GM11168 (cell line): ENCODE results near the gene MYH9.
"Not testable (repeated sequence)": the region's sequence is repeated elsewhere in the genome, so short reads cannot be mapped to it uniquely, and the experiment has no call there.

Experiments
- in situ Hi-C: fragments of 300-500 bp; cut with MboI; formaldehyde crosslinking; loops from one replicate; pipeline ENCODE4 v1.12.0; 2022; ENCODE audit warnings: low sequenced_read_pairs; ENCODE audit not compliant: unreplicated experiment

The MYH9 gene

DNA sequence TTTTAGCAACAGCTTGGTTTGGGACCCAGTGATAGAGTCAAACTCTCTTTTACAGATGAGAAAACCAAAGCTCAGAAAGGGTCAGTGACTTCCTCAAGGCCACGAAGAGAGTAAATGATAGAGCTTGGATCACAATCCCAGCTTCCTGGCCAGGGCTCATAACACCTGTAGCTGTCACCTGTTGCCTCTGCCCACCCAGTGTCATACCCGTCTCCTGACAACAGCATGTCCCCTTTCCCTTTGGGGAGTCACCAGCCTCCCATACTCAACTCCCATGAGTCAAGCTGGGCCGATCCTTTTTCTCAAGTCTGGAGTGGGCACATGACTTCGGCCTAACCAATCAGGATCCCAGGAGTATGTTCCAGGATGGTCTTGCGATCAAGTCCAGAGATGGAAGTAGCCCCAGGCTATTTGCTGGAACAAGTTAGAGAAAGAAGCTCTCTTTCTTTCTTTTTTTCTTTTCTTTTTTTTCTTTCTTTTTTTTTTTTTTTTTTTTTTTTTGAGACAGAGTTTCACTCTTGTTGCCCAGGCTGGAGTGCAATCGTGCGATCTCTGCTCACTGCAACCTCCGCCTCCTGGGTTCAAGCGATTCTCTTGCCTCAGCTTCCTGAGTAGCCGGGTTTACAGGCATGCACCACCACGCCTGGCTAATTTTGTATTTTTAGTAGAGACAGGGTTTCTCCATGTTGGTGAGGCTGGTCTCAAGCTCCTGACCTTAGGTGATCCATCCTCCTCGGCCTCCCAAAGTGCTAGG lies 27.8 kb upstream of the MYH9 start:
- in situ Hi-C loops: no loop called here

DNA sequence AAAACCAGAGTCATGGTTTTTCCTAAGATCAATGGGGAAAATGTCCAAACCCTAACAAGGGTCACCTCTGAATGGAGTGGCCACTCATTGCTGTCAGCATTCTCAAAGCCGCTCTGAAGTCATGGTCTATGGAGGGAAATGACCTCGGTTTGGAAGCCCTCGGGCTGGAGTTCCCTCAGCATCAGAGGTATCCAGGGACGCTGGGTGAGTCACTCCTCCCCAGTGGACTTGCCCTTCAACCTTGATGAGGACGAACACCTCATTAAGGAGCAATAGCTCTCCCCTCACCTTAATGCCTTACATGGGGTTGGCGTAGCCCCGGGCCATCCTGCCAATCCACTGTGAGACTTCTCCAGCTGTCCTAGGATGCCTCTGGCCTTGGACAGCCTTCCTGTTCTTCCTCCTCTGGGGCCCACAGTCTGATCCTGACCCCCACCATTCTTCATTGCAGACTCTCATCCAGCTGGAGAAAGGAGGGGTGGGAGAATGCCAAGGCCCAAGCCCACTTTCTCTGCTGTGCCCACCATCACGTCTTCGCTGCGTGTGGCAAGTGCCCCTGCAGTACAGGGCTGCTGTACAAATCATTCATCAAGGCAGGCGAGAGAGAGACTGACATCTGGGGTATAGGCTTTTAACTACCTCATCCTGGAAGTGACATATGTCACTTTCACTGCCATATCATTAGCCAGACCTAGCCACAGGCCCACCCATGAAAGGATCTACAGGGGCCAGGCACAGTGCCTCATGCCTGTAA lies 25.4 kb upstream of the MYH9 start:
- in situ Hi-C loops: no loop called here

DNA sequence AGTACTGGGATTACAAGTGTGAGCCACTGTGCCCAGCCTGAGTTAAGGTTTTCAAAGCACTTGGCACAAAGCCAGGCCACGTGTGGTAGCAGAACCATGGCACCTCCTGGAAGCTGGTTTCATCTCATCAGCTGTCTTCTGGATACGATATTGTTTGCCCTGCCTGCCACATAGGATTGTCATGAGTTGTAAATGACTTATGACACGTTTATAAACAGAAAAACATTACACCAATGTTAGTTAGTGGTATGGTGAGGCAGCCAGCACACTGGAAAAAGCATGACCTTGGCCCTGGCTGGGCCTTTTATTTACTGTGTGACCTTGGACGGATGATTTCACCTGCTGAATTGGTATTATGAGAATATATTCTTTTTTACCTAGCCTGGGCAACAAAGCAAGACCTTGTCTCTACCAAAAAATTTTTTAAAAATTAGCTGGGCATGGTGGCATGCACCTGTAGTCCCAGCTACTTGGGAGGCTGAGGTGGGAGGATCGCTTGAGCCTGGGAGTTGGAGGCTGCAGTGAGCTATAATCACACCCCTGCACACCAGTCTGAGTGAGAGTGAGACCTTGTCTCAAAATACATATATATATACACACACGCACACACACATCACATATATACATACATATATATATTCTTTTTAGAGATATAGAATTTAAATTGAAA lies 24.0 kb upstream of the MYH9 start:
- in situ Hi-C loops: no loop called here

DNA sequence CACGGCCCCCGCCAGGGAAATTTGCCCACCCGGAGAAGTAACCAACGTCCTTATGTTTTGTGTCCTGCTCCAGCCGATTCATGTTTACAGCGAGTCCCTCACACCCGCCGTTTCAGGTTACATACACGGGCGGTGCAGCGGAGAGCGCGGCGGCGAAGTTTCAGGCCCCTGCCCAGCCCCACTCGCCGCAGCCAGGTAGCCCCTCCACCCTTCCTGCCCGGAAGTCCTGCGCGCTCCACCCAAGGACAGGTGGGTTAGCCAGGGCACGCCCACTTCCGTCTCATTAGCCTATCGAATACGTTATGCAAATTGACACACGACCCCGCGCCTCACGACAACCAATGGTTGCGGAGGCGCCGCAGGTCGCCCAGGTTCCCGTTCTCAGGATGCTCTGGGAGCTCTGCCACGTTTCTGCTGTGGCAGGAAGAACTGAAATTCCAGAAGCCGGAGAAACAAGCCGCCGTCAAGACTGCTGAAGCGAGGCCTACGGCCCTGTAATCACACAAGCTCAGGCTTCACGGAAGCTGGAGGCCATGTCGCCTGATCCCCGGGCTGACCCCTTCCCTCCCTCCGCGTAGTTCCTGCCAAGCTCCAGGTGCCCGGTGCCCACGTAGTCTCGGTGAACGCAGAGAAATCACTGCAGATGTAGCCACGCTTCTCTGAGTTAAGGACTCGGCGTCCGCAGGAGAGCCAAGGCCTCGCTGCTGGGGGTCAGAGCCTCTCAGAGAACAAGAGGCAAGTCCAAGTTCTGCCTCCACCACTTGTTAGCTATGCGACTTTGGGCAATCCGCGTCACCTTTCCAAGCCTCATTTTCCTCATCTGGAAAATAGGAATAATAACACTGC lies 22.4 kb upstream of the MYH9 start:
- in situ Hi-C loops: no loop called here

DNA sequence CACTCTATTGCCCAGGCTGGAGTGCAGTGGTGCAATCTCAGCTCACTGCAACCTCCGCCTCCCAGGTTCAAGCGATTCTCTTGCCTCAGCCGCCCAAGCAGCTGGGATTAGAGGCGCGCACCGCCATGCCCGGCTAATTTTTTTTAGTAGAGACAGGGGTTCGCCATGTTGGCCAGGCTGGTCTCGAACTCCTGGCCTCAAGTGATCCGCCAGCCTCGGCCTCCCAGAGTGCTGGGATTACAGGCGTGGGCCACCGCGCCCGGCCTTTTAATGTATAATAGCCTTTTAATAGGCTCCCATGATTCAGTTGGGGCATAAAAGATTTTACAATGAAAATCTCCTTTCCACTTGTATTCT lies 21.8 kb upstream of the MYH9 start:
- in situ Hi-C loops: not testable (repeated sequence)

DNA sequence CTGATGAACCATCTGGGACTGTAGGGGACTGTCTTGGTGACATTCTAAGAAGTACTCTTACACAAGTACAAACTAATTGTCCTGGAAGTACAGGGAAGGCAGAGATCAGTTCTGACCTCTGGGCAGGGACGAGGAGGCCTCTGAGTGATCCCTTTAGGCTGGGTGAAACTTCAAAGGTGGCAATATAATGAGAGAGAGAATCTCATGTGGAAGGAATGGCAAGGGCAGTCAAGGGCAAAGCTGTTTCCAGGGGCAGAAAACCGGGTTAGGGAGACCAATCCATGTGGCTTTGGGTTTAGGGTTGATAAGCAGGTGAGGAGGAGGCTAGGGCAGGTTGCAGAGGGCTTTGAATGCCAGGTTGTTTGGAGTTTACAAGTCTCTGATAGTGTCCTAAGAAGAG lies 21.3 kb upstream of the MYH9 start:
- in situ Hi-C loops: no loop called here

DNA sequence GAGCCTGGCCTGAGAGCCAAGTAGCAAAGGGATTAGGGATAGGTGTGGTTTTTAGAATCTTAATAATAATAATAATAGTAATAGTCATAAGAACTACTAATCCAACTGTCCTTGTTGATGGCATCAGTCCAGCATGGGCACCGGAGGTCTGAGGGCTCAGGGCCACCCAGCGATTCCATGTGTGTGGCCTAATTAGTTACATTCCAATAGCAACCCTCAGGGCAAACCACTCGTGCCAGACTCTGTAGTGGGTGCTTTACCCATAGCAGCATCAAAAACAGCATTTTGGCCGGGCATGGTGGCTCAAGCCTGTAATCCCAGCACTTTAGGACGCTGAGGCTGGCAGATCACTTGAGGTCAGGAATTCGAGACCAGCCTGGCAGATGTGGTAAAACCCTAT lies 19.0 kb upstream of the MYH9 start:
- in situ Hi-C loops: no loop called here

DNA sequence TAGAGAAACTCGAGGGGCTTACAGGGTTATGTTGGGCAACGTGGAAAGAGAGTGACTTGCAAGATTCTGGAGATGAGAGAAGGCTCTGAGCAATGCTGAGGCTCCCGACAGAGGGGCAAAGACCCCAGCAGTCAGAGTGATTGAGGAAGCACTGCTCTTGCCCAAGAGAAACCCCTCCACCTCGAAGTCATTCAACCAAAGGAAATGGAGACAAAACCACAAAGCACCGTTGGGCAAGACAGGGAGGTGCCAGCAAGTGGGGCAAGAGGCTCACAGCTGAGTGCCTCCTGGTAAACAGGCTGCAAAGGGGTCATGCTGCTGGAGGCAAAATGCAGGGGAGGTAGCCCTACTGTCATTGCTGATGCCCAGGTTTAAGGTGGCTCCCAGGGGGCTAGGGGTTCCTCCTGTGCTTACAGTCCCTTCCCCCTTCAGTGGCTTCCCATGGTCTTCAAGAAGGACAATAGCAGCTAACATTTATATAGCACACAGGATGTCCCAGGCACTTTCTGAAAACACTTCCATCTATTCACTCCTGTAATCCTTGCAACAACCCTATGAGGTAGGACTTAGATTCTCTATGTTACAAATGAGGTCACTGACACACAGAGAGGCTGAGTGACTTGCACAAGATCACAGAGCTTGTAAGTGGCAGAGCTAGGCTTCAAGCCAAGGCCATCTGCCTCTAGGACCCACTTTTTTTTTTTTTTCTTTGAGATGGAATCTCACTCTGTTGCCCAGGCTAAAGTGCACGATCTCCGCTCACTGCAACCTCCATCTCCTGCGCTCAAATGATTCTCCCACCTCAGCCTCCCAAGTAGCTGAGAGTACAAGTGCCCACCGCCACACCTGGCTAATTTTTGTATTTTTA lies 18.1 kb upstream of the MYH9 start:
- in situ Hi-C loops: no loop called here

DNA sequence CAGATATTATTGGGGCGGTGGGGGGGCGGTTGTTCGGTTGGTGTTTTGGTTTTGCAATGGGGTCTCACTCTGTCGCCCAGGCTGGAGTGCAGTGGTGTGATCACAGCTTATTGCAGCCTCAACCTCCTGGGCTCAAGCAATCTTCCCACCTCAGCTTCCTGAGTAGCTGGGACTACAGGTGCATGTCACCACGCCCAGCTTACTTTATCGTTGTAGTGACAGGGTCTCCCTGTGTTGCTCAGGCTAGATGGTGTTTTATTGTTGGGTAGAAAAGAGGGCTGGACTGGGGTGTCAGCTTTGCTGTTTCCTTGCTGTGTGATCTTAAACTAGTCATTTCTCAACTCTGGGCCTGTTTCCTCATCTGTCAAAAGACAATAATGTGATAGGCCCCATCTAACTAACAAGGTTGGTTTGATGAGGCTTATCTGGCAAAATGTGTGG lies 17.5 kb upstream of the MYH9 start:
- in situ Hi-C loops: no loop called here

DNA sequence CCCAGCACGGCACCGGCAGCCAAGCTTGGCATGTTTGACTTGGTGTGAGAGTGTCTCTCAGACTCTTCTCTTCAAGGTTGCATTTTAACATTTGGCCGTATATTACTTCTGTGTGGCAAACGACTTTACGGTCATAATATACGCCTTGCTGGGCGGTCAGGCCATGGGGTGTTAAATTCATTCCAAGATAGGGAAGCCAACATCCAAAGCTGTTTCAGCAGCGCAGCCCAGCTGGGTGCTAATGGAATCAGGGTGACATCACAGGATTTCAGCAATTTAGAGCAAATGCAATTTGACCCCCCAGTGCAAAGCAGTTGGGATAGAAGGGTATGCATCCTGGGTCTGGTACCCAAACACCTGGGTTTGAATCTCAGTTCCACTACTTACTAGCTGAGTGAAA lies 16.7 kb upstream of the MYH9 start:
- in situ Hi-C loops: no loop called here

DNA sequence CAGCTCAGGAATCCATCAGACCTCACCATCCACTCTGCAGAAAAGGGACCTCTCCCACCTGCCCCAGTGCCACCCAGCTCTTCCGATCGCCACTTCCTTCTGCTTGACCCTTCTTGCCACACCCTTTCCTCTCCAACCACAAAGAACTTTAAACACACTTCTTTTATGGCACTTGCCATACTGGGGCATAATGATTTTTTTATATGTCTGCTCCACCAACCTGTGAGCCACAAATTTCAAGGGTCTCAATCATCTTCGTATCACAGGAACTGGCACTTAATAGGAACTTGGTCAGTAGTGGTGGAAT lies 11.7 kb upstream of the MYH9 start:
- in situ Hi-C loops: no loop called here

DNA sequence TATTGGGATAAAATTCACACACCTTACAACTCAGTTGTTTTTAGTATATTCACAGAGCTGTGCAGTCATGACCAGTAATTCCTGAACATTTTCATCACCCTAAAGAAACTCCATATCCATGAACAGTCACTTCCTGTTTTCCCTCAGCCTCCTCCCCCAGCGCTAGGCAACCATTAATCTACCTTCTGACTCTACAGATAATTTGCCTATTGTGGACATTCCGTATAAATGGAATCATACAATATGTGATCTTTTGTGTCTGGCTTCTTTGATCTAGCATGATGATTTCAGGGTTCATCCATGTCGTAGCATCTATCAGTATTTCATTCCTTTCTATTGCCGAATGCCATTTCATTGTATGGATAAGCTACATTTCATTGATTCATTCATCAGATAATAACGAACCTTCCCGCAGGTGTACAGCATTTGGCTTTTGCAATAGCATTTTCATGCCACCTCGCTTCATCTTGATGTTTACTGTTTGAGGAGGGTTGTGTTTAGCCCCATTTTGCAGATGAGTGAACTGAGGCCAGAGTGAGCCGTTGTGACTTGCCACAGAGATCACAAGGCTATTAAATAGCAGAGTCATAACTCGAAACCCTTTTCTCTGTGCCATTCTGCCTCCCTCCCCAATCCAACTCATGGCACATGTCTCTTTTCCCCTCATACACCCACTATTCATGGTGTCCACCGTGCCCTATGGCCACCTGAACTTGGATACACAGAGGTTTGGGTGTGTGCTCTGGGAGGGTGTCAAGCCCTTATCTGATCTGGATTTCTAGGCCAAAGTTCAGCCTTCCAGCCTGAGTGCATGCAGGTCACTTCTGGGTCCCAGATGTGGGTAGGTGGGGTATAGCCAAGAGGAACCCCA lies 11.1 kb upstream of the MYH9 start:
- in situ Hi-C loops: no loop called here

DNA sequence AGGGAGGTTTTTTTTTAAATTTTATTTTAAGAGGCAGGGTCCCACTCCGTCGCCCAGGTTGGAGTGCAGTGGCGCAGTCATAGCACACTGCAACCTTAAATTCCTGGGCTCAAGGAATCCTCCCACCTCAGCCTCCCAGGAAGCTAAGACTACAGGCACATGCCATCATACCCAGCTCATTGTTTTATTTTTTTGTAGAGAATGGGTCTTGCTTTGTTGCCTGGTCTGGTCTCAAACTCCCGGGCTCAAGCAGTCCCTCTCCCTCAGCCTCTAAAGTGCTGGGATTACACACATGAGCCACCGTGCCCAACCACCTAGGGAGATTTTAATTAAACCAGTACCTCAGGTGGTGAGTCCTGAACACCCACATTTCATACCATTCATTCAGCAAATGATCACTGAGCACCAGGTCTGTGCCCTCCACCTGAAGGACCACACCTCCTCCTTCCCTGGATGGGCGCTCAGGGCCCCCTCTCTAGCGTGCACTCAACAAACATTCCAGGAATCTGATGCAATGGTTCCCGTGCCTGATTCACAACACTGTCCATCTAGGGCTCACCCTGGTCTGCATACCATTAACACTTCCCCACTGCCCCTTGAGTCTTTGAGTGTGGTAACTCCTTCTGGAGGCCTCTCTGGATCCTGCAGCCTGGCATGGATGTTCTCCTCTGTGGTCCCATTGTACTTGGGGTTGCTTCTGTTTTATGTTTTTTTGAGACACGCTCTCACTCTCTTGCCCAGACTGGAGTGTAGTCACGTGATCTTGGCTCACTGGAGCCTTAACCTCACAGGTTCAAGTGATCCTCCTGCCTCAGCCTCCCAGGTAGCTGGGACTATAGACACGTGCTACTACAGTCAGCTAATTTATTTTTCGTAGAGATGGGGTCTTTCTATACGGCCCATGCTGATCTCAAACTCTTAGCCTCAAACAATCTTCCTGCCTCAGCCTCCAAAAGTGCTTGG lies 9.6 kb upstream of the MYH9 start:
- in situ Hi-C loops: no loop called here

DNA sequence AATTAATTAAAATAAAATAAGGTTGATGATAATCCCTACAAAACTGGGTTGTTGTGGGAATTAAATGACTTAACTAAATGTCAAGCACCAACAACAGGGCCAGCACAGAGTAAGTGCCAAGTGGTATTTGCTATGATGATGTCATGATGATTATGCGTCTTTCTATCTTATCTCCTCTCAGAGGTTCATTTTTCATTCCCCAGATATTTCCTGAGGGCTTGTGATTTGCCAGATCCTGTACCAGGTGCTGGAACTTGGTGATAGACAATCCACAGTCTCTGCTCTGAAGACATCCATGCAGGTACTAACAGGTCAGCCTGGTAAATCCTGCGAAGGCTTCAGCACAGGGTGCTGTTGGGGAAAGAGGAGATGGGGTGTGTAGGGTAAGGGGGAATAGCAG lies 8.1 kb upstream of the MYH9 start:
- in situ Hi-C loops: no loop called here

DNA sequence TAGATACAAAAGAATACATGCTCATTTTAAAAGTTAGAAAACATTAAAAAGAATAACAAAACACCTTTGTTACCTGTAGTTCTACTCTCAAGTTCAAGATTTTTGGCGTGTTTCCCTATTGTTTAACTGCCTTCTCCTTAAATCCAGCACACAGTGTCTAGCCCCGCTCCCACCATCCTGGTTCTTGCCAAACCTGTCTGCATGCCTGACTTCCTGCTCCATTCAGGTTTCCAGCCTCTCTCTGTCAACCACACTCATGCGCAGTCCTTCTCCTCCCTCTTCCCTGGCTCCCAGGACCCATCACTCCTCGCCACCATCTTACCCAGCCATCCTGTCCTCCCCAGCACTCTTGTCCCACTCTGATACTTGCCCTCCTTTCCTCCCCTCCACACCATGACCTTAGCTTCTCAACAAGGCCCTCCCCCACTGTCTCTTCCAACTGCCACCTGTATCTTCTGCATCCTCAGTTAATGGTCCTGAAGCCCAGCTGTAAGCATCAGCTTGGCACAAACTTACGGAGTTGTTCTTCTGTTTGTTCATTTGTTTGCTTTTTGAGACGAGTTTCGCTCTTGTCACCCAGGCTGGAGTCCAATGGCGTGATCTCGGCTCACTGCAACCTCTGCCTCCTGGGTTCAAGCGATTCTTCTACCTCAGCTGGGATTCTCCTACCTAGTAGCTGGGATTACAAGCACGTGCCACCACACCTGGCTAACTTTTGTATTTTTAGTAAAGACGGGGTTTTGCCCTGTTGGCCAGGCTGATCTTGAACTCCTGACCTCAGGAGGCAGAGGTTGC lies 7.5 kb upstream of the MYH9 start:
- in situ Hi-C loops: no loop called here

DNA sequence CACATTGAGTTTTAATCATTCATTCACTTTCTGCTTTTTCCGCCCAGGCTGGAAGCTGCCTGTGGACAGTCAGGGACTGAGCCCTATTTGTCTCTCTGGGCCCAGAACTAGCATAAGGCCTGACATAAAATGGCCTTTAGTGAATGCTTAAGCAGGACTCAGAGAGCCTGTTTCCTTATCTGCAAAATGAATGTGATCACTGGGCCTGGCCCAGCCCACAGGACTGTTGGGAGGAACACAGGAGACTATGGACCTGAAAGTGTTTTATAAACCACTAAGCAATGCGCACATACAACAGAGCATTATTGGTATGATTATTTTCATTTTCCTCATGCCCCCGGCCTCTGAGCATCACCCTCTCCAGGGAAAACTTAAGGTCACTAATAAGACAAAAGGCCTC lies 3.9 kb upstream of the MYH9 start:
- in situ Hi-C loops: no loop called here

DNA sequence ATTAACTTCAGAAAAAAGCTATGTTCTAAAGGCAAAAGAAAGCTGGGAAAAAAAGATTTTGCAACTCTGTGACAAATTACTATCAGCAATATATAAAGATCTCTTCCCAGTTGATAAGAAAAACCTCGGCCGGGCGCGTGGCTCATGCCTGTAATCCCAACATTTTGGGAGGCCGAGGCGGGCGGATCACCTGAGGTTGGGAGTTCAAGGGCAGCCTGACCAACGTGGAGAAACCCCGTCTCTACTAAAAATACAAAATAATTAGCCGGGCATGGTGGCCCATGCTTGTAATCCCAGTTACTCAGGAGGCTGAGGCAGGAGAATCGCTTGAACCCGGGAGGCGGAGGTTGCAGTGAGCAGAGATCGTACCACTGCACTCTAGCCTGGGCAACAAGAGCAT lies 1.4 kb upstream of the MYH9 start:
- in situ Hi-C loops: not testable (repeated sequence)
